NCI-H345 treated with DMSO at 0.1 percent for 48 hours (cell line): ENCODE measurements around the gene MYLK.

Experiments
- DNase-seq: peaks from one replicate; lab custom pipeline; 2025; ENCODE audit not compliant: unreplicated experiment; lab: John Stamatoyannopoulos, UW

Gene MYLK

DNA sequence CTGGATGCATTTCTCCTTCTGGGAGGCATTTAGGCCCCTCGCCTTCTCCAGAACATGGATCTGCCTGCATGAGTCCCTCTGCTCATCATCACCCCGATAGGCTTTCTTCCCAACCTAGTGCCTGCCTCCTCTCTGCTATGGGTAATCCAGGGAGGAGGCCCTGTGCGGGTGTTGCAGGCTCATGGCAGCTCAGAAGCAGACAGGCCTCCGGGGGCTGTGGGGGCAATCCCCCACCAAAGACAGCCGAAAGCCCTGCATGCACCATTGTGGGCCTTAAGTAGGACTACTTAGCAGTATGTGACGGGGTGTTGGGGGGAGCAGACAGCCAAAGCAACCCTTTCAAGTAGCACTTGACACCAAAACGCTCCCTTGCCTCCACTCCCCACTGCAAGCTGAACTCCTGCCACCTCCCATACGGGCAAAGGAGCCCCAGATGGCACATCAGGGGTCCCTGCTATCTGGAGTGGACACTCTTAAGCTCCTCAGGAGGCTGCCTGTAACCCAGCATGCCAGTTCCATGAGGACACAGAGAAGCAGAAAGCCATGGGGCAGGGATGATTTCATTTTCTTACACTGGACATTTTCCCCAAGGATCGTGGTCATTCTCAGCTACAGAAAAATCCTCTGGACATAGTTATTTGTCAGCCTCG is 200.5 kb downstream of the MYLK start:
- DNase-seq: no peak

DNA sequence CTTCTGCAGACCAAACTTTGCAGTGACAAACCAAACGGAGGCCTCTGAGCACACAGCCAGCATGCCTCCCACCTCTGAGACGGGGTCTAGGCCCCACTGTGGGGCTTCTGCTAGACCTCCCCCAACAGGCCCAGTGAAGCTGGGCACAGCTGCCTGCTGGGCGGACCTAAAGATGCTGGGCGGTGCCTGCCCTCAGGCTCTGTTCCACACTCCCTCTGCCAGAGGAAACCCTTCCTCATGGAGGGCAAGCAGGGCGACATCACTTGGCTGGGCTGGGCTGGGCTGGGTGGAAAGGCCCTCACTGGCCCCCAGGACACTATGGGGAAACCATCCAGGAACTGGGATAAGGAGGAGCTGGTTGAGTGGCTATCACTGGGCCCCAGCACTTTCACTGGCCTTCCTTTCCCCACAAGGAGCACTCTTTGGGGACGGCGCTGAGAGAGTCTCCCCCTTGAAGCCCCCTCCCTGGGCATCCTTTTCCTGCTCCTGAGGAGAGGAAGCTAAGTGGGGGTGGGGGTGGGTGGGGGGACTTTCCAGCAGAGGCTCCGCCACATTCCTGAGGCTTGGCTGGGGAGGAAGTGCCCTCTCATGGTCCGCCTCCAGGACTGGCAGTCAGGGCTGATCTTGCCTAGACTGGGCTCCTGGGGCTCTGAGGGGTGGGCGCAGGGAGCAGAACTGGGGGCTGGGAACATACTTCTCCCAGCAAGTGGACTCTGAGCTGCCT is 201.2 kb downstream of the MYLK start:
- DNase-seq: no peak

DNA sequence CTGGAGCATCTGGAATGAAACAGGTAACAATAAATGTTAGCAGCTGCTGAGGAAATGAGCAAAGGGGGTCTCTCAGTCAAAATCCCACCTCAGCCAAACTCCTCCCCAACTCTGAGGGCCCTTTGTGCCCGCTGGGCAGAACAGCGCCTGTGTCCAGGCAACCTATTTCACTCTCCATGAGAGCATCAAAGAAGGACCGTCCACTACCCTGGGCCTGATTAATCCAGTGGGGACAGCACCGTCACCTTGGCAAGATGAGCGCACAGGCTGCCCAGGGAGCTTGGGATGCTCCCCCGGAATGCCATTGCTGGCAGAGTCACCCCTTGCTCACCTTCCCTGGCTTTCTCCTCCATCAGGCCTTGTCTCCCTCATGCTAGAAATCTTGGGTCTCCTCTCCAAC is 201.8 kb downstream of the MYLK start:
- no peak for DNase-seq

DNA sequence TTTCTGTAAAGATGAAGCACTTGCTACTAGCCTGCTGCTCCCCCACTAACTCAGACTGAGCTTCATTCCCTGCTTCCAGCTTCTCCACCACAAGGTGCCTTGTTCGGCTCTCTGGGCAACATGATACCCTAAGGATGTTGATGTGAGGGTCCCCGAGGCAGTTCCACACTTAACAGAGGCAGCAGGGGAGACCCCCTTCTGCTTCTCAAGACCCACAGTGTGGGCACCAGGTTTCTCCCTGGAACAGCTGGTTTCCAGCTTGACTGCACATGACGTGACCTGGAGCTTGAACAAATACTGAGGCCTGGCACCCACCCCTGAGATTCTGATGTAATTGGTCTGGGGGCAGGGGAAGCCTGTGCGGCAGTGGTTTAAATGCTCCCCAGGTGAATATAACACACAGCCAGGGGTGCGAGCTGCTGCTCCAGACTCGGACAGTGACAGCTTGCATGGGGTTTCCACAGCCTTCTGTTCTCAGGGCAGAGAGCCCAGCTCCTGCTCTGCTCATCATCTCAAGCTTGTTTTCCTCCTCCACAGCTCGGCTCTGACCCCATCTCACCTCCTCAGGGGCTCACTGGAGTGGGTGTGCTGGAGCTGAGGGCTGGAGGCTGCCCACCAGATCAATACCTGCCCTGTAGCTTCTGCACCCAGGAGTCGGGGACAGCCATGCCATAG is 204.3 kb downstream of the MYLK start:
- DNase-seq: no peak

DNA sequence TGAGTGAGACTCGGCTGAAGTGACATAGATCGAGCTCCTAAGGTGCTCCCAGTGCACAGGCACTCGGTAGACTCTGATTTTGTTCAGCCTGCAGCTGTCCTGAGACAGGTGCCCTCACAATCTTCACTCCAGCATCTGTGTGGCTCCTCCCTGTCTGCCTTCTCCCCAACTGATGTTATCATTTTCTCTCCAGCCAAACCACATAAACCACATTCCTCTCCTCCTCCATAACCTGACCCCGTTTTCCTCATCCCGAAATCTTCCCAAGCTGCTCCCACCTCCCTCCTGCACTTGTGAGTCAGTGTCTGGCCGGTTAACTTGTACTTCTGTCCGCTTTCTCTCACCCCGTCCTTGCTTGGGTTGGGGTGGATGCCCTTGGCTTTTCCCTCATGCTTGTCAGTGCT is 206.0 kb downstream of the MYLK start:
- DNase-seq: no peak

DNA sequence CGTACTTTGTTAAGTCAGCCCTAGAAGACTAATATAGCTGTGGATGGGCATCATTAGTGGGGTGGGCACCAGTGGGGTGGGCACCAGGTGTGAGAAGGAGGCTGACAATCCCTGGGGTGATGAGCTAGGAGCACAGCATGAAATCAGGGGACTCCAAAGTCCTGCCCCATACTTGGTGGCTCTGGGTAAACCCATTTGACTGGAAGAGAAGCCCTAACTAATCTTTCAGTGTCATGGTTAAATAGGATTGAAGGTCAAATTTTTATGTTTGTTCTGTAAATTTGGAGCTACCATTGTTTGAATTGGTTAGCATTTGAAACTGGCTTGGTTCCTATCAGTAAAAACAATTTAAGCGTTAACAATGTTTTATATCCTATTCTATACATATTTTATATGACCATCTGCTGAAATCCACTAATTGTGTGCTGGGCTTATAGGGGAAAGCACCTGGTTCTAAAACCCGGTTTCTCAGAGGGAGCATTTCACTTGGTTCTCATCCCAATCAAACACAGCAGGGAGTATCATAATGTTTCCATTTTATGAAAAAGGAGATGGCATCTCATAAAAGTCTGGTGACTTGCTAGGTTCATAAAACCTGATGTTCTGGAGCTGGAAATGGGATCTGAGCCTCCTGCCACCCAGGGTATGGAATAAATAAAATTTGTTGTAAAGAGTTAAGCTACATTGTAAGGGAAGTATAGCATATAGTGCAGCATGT is 211.5 kb downstream of the MYLK start:
- DNase-seq: no peak

DNA sequence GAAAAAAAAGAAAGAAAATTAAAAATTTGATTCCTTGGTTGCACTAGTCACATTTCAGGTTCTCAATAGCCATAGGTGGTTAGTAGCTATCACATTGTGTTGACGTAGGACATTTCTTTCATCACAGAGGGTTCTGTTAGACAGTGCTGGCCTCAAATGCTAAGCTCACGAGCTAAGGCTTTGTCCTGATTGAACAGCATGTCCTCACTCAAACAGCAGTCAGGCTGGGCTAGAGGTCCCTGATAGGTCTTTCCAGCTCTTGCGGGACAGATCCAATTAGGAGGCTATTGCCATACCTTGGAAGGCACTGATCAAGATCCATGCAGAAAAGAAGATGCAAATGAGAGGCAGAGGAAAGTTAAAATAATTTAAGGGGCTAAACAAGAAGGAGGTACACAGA is 213.4 kb downstream of the MYLK start:
- DNase-seq: no peak

DNA sequence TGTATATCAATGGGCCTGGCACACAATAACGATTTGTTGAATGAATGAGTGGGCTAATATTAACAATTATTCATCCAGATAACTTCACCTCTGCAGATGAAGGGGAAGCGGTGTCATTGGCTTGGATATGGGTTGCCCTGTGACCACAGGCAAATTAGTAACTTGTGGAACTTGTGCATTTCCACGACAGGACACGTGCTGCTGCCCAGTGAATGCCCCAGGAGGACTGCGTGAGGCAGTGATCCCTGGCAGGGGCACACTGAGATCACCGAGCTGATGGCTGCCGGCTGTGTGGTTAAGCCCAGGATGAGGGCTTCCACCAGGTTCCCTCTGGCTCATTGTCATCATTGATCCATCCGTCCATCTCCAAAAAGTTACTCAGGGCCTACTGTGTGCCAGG is 215.2 kb downstream of the MYLK start:
- no peak for DNase-seq

DNA sequence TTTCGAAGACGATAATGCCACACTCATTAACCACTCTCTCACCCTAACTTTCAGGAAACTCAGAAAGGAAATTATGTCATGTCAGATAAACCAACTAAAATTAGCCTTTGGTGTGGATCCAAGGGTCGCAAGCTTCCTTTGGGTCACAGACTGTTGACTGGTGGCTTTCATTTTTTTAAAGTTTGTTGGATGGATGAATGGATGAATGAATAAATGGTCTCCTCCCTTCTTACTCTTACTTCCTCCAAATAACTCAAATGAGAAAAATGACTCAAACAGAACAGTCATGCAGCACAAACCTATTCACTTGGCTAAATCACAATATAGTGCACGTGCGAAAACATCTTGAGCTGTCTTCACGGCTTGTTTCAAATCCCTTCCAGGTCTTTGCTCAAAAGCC is 216.3 kb downstream of the MYLK start:
- no peak for DNase-seq

DNA sequence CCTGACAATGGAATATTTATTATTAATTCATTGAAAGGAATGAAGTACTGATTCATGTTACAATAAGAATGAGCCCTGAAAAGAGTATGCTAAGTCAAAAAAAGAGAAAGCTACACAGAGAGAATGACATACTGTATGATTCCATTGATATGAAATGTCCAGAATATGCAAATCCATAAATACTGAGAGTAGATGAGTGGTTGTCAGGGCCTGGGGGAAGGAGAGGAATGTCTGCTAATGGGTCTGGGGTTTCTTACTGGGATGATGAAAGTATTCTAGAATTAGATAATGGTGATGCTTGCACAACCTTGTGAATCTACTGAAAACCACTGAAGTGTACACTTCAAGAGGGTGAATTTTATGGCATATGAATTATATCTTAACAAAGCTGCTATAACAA is 219.4 kb downstream of the MYLK start:
- no peak for DNase-seq

DNA sequence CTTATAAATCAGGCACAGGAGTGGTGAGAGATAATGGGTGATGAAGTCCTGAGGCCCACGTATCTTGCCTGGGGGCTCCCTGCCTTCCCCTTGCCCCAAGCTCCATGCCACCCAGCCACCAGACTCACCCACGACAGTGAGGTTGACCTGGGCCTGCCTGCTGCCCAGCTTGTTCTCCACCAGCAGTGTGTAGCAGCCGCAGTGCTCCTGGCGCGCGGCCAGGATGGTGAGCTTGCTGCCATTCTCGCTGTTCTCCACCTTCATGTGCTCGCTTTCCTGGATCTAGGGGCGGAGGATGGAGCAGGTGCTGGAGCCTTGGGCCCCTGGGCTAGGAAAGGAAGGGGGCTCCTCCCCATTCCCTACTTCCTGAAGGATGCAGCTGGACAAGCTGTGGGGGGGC is 220.2 kb downstream of the MYLK start:
- no peak for DNase-seq

DNA sequence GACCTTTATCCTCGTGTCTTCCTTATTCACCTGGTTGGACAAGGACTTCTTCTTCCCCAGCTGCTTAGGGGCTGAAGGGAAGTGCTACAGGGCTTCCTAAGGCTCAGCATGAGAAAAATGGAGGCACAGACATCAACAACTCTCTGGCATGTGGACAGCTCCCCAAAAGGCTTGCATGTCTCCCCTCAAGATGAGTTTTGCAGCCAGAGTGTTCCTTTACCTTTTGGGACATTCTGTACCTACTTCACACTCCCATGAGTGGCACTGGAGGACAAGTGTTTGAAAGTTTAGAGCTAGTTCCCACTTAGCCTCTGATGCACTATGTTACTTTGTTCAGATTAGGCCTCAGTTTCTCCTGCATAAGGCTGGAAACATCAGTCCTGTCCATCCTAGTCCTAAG is 222.2 kb downstream of the MYLK start:
- no peak for DNase-seq

DNA sequence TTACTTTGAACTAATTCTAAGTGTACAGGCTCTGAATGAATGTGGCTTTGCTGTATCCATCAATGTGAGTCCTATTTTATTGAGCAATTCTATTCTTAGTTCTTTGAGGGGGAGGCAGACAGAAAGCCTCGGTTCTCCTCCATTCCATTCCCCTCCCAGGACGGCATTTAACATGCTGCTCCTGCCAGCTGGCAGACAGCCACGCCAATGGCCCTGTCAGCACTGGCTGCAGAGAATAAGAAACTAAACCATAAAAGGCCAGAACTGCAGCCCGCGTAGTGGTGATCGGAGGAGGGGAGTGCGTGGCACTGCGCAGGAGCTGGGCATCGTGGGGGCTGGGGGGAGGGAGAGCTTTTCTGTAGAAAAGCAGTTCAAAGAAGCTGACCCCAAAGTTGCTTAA is 223.2 kb downstream of the MYLK start:
- no peak for DNase-seq

DNA sequence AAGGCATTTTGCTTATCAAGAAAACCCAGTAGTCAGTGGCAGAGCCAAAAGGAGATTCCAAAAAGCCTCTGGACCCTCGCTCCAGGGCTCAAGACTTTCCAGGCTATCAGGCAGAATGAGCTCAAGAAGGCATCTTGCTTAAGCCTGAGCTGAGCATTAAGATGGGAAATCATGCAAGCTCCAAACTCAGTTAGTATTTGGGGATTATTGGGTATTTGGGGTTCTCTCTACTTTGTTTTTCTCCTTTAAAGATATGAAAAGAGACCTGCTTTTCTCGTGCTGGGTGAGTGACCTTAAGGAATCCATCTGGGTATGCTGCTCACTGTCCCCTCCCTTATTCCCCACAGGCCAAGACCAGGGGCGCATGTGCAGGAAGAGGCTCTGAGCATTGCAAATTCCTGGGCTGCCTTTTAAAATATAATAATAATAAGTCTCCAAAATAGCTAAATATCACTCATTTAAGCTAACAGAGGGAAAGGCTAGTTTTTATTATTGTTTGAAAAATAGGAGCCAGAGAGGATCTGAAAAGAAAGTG is 223.9 kb downstream of the MYLK start:
- no peak for DNase-seq

DNA sequence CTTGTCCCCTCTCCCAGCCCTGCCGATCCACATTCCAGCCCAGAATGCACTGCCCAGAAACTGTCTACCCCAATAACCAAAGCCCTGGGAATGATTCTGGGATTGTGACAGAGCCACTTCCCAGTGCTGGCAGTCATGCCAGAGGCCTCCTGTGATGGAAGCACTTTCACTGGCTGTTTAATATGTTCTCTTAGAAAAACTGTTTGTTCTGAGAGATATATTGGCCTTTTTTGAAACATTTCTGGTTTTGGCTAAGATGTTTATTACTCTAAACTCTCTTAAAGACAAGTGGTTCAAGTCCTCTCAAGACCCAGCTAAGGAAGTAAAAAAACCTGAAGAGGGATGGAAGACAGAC is 225.3 kb downstream of the MYLK start:
- DNase-seq: no peak

DNA sequence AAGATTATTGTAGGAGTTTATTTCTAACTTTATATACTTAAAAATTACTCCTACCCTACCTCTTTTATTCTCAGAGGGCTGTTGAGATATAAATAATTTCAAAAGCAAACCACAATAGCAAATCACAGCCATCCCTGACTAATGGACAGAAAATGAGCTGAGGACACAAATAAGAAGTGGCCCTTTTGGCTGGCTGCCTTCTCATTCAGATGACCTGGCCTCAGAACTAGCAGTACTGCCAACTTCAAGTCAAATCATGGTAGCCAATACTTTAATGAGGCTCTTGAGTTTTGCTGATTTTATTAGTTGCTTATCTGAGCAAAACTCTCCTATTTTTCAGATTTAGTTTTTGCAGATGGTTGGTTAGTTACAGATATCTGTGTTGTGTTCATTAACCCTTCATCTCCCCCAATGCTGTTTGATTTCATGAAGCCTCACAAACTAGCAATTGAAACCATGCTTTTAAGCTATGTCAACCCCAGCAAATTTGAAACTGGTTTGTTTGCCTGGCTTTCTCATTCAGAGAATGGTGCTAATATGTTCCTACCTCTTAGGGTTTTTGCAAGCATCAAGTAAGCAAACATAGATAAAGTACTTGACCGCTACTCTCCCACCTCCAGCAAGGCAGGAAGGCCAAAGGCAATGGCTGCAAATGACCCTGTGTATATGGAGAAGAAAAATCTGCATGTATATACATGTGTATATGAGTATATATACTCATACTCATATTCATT is 225.8 kb downstream of the MYLK start:
- no peak for DNase-seq

DNA sequence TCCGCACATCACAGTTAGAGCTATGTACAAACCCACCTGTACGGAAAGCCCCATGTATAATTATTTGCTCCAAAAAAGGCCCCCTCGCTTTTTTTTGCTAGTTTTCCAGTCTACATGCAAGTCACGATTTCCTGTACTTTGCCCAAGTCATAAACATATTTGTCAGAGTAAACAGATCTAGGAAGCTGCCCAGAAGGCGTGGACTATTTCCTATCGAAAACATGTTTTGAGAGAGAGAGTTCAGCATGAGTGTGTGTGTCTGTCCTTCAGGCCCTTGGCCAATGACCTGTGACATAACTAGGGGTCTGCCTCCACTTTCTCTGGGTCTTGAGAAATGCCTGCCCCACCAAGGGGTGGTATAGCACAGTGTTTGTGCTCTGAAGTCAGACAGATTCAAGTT is 226.6 kb downstream of the MYLK start:
- no peak for DNase-seq

DNA sequence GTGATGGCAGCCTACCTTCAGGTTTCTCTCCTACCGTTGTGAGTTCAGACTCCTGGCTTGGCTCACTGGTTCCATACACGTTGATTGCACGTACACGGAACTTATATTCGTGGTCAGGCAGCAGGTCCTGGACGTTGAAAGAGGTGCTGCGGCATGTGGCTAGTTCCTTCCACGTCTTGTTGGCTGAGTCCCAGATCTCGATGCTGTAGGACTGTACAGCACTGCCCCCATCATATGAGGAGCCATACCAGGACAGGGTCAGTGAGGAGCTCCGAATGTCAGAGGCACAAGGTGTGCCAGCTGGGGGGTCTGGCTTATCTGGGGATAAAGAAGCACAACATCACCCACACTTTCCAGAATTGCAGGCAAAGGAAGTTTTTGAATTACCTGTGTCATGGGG is 227.0 kb downstream of the MYLK start:
- no peak for DNase-seq

DNA sequence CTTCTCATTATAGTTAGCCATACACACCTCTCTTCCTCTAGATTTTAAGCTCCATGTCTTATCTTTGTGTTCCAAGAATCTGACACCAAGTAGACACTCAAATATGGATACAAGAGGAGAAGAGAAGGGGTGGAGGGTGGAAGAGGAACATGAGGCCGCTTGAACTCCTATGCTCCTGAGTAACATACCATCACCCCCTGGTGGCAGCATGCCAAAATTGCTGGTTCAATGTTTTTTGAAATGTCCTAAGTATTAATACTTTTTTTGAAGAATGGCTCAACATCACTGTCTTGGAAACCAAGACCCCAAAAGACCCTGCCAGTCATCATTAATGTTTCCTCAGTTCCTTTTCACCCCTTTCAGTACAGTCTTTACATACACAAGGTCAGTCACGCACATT is 227.4 kb downstream of the MYLK start:
- DNase-seq: no peak

DNA sequence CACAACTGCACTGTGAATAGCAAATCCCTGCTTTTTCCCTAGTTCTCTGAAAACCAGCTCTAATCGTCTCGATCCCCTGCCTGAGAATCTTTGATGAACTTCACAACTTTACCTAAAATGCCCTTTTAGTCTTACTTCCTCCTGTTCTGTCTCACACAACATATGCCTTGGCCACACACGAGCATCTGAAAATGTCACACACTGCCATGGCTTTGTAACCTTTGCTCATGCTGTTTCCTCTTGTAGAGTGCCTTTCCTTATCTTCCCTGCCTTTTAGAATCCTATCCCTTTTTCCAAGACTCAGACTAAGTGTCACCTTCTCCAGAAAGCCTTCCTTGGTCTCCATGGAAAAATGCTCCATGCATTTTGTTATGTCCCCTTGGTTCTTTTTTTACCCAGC is 227.9 kb downstream of the MYLK start:
- no peak for DNase-seq

DNA sequence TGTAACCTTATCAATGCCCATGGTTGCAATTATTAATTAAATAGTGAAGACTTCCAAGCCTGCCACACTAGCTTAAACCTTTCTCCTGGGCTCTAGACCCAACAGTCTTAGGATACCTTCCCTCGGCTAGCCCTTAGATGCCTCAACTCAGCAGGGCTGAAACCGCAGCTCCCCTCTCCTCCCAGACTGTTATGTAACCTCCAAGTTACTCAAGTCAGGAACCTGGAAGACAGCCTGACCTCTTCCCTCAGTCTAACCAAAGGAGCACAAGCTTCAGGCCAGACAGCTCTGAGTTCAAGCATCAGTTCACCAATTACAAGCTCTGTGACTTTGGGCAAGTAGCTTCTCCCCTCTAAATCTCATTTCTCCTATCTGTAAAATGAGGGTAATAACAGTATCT is 228.7 kb downstream of the MYLK start:
- no peak for DNase-seq
